Endodermal cell (in vitro differentiated cells): Measurements from ENCODE around the gene VPS26C. TPM values are rescaled to one million over a fixed set of nuclear protein-coding genes. Genes with fewer than 3 reads are reported as not detected.
A peak's percentile ranks its signal among the peaks of the same experiment; 100 is the strongest.

Experiments used
- DNase-seq: peaks from one replicate; pipeline ENCODE4 v3.0.0-alpha.2; 2017
- H3K27ac ChIP-seq: 2 replicates; pipeline ENCODE4 v1.5.1; 2013; ENCODE audit warnings: mild to moderate bottlenecking, low read depth, low read length, moderate library complexity
- H3K27me3 ChIP-seq: 2 replicates; pipeline ENCODE4 v1.6.1; 2013; ENCODE audit warnings: mild to moderate bottlenecking, low read length, moderate library complexity; ENCODE audit not compliant: insufficient read depth, control insufficient read depth, poor library complexity, severe bottlenecking
- H3K36me3 ChIP-seq: 2 replicates; pipeline ENCODE4 v1.7.0; 2013; ENCODE audit warnings: mild to moderate bottlenecking, low read length, moderate library complexity; ENCODE audit not compliant: control insufficient read depth, insufficient read depth
- H3K4me1 ChIP-seq: one replicate; pipeline ENCODE4 v1.7.0; 2013; ENCODE audit warnings: low read length; ENCODE audit not compliant: control insufficient read depth, insufficient read depth
- H3K4me3 ChIP-seq: 2 replicates; pipeline ENCODE4 v1.5.1; 2013; ENCODE audit warnings: mild to moderate bottlenecking, low read length, moderate library complexity
- H3K9ac ChIP-seq: 2 replicates; pipeline ENCODE4 v1.6.1; 2013; ENCODE audit warnings: mild to moderate bottlenecking, low read length, moderate library complexity; ENCODE audit not compliant: poor library complexity, severe bottlenecking; ENCODE audit errors: extremely low read depth
- H3K9me3 ChIP-seq: 2 replicates; pipeline ENCODE4 v1.6.1; 2013; ENCODE audit warnings: mild to moderate bottlenecking, low read length, moderate library complexity; ENCODE audit not compliant: control insufficient read depth
- H3K27ac Mint-ChIP-seq: 2 replicates; pipeline ENCODE4 v1.8.0; 2020; ENCODE audit warnings: mixed read lengths
- H3K27me3 Mint-ChIP-seq: 2 replicates; pipeline ENCODE4 v1.8.0; 2021; ENCODE audit warnings: mild to moderate bottlenecking, mixed read lengths; ENCODE audit not compliant: insufficient read depth
- H3K36me3 Mint-ChIP-seq: 2 replicates; pipeline ENCODE4 v1.8.0; 2020; ENCODE audit warnings: low read depth, mixed read lengths
- H3K4me1 Mint-ChIP-seq: 2 replicates; pipeline ENCODE4 v1.8.0; 2020; ENCODE audit warnings: mixed read lengths
- H3K4me3 Mint-ChIP-seq: 2 replicates; pipeline ENCODE4 v1.8.0; 2020; ENCODE audit warnings: mild to moderate bottlenecking, moderate library complexity, mixed read lengths
- H3K9me3 Mint-ChIP-seq: 2 replicates; pipeline ENCODE4 v1.8.0; 2020; ENCODE audit warnings: mild to moderate bottlenecking, mixed read lengths
- WGBS, 2 experiments: methylation state at CpG; one replicate each; pipeline versions ENCODE4 v1.1.5 to v1.1.7; 2013; ENCODE audit warnings: missing lambda C conversion rate in 2 of 2, mixed read lengths in 1 of 2; ENCODE audit not compliant: insufficient coverage in 1 of 2, insufficient read length in 1 of 2; 5-methylcytosine and 5-hydroxymethylcytosine counted together
- total RNA-seq, 2 donors: library from RNA; stranded (reverse); fragmentation: NEBNext Ultra II Directional in 1 of 2; extraction: Animal tissue kit (Norgen Biotek cat#: 25700) in 1 of 2; gene quantifications; 2 replicates in 1 of 2; 3 replicates in 1 of 2; pipeline ENCODE4 v1.2.1, GENCODE V29; 2021
- TF ChIP-seq, protein P1 (sequence below): fragments of 200-600 bp; sonication (generic); conservative IDR thresholded peaks from 2 replicates; pipeline ENCODE4 v1.5.0; 2021; ENCODE audit warnings: antibody characterized with exemption, mild to moderate bottlenecking

Gene VPS26C
- total RNA-seq, 2 donors from 2014 or later: 37.1 to 61.0 TPM

DNA sequence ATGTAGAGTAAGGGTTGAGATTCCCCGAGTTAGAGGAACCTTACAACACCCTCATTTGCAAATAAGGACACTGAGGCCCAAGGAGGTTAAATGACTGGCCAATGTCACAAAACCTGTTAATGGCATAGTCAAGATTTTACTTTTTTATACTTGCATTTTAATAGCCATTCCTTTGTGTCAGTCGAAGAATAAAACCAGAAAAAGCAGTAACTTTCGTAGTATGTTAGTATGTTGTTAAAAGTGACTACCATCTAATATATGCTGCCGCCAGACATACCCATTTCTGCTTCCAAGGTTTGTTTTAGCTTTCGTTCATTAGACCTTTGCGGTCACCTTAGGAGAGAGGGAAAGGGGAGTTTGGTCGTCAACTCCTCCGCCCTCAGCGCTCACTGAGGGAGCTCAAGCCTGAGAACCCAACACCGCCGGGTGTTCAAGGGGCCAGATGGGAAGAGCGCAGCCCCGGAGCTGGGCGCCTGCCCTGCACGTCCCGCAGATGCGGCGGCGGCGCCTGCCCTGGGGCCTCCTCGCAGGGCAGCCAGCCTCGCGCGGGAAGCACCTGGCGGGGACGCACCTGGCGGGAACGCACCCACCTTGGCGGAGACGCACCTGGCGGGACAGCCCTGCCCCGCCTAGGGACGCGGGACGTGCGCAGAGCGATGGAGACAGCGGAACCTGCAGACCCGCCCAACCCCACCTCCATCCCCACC lies 466 bp downstream of the VPS26C start:
- no peaks in the 10 kb centered on the region for H3K36me3 Mint-ChIP-seq
- no peaks in the 10 kb centered on the region for H3K9me3 ChIP-seq
- peak overlapping the region; percentile 38 for H3K9ac ChIP-seq
- H3K4me1 Mint-ChIP-seq: peaks cover 7% of the 10 kb centered on the region
- no peak for DNase-seq
- no peaks in the 10 kb centered on the region for H3K27me3 ChIP-seq
- peak overlapping the region; percentile 98 for H3K27ac ChIP-seq
- H3K36me3 ChIP-seq: peaks cover under 1% of the 10 kb centered on the region
- H3K27me3 Mint-ChIP-seq: no peaks in the 10 kb centered on the region
- no peaks in the 10 kb centered on the region for H3K9me3 Mint-ChIP-seq
- TF ChIP-seq, protein P1, sequence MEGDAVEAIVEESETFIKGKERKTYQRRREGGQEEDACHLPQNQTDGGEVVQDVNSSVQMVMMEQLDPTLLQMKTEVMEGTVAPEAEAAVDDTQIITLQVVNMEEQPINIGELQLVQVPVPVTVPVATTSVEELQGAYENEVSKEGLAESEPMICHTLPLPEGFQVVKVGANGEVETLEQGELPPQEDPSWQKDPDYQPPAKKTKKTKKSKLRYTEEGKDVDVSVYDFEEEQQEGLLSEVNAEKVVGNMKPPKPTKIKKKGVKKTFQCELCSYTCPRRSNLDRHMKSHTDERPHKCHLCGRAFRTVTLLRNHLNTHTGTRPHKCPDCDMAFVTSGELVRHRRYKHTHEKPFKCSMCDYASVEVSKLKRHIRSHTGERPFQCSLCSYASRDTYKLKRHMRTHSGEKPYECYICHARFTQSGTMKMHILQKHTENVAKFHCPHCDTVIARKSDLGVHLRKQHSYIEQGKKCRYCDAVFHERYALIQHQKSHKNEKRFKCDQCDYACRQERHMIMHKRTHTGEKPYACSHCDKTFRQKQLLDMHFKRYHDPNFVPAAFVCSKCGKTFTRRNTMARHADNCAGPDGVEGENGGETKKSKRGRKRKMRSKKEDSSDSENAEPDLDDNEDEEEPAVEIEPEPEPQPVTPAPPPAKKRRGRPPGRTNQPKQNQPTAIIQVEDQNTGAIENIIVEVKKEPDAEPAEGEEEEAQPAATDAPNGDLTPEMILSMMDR: no peak
- 1 to 12% methylated on average over 4 to 39 of the region's 39 CpGs for whole genome bisulfite sequencing, 2 experiments
- H3K27ac Mint-ChIP-seq: peak overlapping the region; percentile 99
- H3K4me1 ChIP-seq: peaks cover 3% of the 10 kb centered on the region
- peak overlapping the region; percentile 89 for H3K4me3 ChIP-seq
- H3K4me3 Mint-ChIP-seq: peak overlapping the region; percentile 81

DNA sequence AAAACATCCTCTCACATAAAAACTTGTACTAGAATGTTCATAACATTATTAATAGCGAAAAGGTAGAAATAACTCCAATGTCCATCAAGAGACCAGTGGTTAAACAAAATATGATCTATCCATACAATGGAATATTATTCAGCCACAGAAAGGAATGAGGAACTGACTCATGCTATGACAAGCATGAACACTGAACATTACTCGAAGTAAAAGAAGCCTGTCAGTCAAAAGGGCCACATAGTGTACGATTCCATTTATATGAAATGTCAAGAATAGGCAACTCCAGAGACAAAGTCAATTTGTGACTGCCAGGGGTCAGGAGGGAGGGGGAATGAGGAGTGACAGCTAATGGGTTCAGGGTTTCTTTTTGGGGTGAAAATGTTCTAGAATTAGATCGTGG lies 2.3 kb downstream of the VPS26C start:
- DNase-seq: no peak
- H3K27me3 ChIP-seq: no peaks in the 10 kb centered on the region
- peaks cover 7% of the 10 kb centered on the region for H3K4me1 Mint-ChIP-seq
- H3K4me3 Mint-ChIP-seq: no peak overlapping the region
- no peaks in the 10 kb centered on the region for H3K27me3 Mint-ChIP-seq
- H3K9me3 ChIP-seq: no peaks in the 10 kb centered on the region
- no peak overlapping the region for H3K4me3 ChIP-seq
- no peak overlapping the region for H3K27ac Mint-ChIP-seq
- no peaks in the 10 kb centered on the region for H3K36me3 Mint-ChIP-seq
- WGBS, 2 experiments: 95% methylated on average over 3 of the region's 4 CpGs
- no peak overlapping the region for H3K9ac ChIP-seq
- no peak overlapping the region for H3K27ac ChIP-seq
- H3K9me3 Mint-ChIP-seq: no peaks in the 10 kb centered on the region
- peaks cover 11% of the 10 kb centered on the region for H3K36me3 ChIP-seq
- TF ChIP-seq, protein P1: no peak
- H3K4me1 ChIP-seq: peaks cover 3% of the 10 kb centered on the region

DNA sequence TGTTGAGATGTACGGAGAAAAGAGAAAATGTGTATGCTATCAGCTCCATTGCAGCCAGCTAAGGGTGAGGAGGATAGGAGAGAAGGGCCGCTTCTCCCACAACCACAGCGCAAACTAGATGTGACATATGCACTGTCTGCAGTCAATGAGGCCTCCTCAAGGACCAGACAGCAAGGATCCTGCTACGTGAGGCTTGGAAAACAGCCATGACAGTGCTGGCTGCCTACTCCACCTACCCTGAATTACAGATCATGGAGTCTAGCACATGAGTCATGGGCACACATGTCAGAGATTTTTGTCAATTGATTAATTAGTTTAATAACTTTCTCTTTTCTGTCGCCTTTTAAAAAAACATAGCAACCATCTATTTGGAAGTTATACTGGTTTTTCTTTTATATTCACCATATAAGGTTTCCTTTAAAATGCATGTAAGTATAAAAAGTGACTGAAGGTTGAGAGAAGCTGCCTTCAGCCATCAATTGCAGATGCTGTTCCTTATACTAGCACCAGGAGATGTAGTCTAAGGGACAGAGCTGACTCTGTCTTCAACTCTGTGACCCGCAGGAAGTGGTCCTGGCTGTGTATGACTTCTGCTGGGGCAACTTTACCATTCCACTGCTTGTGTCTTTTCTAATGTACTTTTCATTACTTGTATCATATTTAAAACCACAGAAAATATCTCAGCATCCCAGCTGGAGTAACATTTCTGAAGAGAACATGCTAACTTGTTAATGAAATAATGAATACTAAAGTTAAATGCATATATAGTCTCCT lies 3.1 kb downstream of the VPS26C start:
- Mint-ChIP-seq H3K36me3 (no peaks in the 10 kb centered on the region), H3K27ac (no peak overlapping the region), H3K27me3 (no peaks in the 10 kb centered on the region), H3K9me3 (no peaks in the 10 kb centered on the region), H3K4me3 (no peak overlapping the region), H3K4me1 (peaks cover 7% of the 10 kb centered on the region)
- Histone ChIP-seq H3K4me3 (no peak overlapping the region), H3K4me1 (peaks cover 3% of the 10 kb centered on the region), H3K9ac (no peak overlapping the region), H3K27ac (no peak overlapping the region), H3K27me3 (no peaks in the 10 kb centered on the region), H3K9me3 (no peaks in the 10 kb centered on the region), H3K36me3 (peaks cover 11% of the 10 kb centered on the region)
- no peak for DNase-seq
- WGBS, 2 experiments: 90 to 99% methylated on average over 3 to 5 of the region's 6 CpGs
- TF ChIP-seq, protein P1: peak; percentile 48
